ENCODE data around the gene FLVCR1.

Gene FLVCR1

GRCh38 chr1:212878418-212878817 is 20.3 kb downstream of the FLVCR1 start:
- TF ChIP-seq CTCF (IDR thresholded peaks at IDR 0.05; ENCODE audit: low read depth, low read length, missing control alignments) = no peak
- H3K4me3 ChIP-seq (ENCODE audit: low read depth, low read length) = no peak overlapping the region
- in situ Hi-C loops (cut with HindIII; ENCODE audit: low sequenced_read_pairs) = no loop called here
- no peak for DNase-seq (ENCODE audit: low read depth)

GRCh38 chr1:212879947-212880690 is 22.0 kb downstream of the FLVCR1 start:
- in situ Hi-C loops (cut with HindIII; ENCODE audit: low sequenced_read_pairs) = no loop called here
- DNase-seq (ENCODE audit: low read depth) = peak; percentile 31
- H3K4me3 ChIP-seq (ENCODE audit: low read depth, low read length) = no peak overlapping the region
- TF ChIP-seq CTCF (IDR thresholded peaks at IDR 0.05; ENCODE audit: low read depth, low read length, missing control alignments) = no peak

GRCh38 chr1:212884592-212884991 is 26.5 kb downstream of the FLVCR1 start:
- in situ Hi-C loops (cut with HindIII; ENCODE audit: low sequenced_read_pairs) = no loop called here
- no peak for DNase-seq (ENCODE audit: low read depth)
- no peak overlapping the region for H3K4me3 ChIP-seq (ENCODE audit: low read depth, low read length)
- no peak for TF ChIP-seq CTCF (IDR thresholded peaks at IDR 0.05; ENCODE audit: low read depth, low read length, missing control alignments)

GRCh38 chr1:212892108-212892507 is 34.0 kb downstream of the FLVCR1 start:
- no peak overlapping the region for H3K4me3 ChIP-seq (ENCODE audit: low read depth, low read length)
- no peak for DNase-seq (ENCODE audit: low read depth)
- in situ Hi-C loops (cut with HindIII; ENCODE audit: low sequenced_read_pairs) = loop anchor here (5.0 kb wide), 1 partner anchor 90 kb away; no protein-coding TSS in a partner anchor
- no peak for TF ChIP-seq CTCF (IDR thresholded peaks at IDR 0.05; ENCODE audit: low read depth, low read length, missing control alignments)

- in situ Hi-C loops (cut with HindIII; ENCODE audit: low sequenced_read_pairs) = no loop called here
- TF ChIP-seq CTCF (IDR thresholded peaks at IDR 0.05; ENCODE audit: low read depth, low read length, missing control alignments) = no peak
- no peak overlapping the region for H3K4me3 ChIP-seq (ENCODE audit: low read depth, low read length)
- no peak for DNase-seq (ENCODE audit: low read depth)
Measured at GRCh38 chr1:212899845-212900244, 41.8 kb downstream of the FLVCR1 start.

- TF ChIP-seq CTCF (IDR thresholded peaks at IDR 0.05; ENCODE audit: low read depth, low read length, missing control alignments) = no peak
- in situ Hi-C loops (cut with HindIII; ENCODE audit: low sequenced_read_pairs) = no loop called here
- H3K4me3 ChIP-seq (ENCODE audit: low read depth, low read length) = no peak overlapping the region
- no peak for DNase-seq (ENCODE audit: low read depth)
Measured at GRCh38 chr1:212901290-212901689, 43.2 kb downstream of the FLVCR1 start.
